GM19324 (cell line): ENCODE results near the gene ACSF2.

Source experiments
- ATAC-seq: cut with Tn5 transposase; IDR thresholded peaks from one replicate; pipeline ENCODE4 v1.9.1; 2021; ENCODE audit warnings: mild to moderate bottlenecking, moderate library complexity; ENCODE audit not compliant: unreplicated experiment, low FRiP score

ACSF2 gene

DNA sequence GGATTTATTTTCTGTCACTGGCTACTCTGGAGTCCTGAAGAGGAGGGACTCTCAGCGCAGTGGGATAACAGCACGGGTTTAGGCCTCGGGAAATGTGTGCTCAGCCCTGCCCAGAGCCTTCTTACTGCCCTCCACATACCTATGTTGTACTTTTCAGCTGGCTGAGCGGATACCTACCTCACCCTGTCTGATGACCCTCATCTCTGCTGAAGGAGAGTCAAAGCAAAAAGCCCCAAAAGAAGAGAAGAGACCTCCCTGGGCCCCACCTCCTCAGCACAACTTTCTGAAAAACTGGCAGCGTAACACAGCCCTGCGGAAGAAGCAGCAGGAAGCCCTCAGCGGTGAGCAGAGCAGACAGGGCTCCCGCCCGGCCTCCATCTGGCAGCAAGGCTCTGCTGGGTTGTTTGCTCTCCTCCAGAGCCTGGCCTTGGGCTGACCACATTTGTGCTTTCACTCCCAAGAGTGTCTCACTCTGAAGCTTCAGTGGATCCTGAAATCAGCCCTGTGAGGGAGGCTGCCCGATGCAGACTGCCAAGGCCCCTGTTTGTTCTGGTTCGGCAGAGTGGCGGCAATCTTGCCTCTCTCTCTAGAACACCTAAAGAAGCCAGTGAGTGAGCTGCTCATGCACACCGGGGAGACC is 92.5 kb downstream of the ACSF2 start:
- no peak for ATAC-seq

DNA sequence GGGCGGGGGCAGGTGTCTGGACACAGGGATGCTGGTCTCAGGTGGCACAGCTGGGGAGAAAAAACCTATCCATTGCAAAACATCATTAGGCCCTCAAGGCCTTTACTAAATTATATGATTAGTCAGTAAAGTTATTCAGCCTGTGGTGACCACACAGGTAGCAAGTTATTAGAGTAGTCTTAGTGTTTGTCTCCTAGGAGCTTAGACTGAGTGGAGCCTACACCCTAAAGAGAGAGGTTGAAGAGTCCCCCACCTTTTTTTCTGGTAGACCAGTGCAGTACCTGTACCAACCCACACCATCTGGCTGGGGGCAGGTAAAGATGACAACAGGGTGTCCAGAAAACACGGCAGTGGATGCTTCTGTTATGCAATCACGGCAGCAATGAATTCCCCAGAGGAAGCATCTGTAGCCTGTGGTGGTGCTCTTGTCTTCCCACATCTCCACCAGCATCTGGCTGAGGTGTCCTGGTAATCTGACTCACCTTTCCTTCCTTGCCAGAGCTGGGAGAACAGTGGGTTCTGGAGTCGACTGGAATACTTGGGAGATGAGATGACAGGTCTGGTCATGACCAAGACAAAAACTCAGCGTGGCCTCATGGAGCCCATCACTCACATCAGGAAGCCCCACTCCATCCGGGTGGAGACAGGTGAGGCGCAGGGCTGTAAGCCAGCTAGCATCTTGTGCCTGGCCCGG is 93.3 kb downstream of the ACSF2 start:
- no peak for ATAC-seq

DNA sequence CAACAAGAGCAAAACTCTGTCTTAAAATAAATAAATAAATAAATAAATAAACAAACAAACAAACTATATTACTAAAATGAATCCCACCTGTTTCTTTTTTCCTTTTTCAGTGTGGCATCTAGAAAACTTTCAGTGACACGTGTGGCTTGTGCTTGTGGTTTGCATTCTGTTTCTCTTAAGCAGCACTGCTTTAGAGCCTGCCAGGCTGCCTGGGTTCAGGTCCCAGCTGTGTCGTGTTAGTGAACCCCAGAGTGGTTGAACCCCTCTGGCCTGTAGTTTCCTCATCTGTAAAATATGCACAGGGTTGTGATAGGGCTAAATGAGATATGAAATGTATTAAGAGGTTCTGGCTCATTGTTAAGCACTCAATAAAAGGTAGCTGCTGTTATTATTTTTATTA is 94.5 kb downstream of the ACSF2 start:
- ATAC-seq, result no peak

DNA sequence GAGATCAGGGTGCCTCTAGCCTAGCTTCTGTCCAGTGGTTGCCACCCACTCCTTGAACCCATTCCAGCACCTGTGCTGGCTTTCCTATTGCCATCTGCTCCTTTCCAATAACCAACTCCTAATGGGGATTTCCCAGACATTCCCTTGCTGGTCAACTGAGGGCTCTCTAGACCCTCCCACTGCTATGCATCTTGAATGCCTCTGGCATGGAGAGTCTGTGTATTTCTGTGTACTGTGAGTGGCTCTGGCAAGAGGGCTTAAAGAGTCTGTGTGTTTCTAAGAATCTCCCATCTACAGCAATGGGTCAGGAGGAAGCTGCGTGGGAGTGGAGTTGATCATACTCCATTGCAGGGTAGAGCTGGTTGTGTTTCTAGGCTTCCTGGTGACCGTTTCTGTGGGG is 95.5 kb downstream of the ACSF2 start:
- no peak for ATAC-seq

DNA sequence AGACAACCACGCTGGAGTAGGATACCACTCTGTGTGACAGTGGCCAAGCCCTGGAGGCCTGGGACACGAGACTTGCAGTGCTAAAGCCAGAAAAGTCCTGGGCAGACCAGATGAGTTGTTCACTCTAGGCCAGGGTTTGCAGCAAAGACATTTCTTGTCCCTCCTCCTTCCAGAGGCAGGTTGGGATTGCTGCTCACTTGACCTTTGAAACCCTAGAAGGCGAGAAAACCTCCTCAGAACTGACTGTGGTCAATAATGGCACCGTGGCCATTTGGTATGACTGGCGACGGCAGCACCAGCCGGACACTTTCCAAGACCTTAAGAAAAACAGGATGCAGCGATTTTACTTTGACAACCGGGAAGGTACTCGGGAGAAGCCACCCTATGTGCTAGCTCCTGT is 96.7 kb downstream of the ACSF2 start:
- ATAC-seq, result no peak

DNA sequence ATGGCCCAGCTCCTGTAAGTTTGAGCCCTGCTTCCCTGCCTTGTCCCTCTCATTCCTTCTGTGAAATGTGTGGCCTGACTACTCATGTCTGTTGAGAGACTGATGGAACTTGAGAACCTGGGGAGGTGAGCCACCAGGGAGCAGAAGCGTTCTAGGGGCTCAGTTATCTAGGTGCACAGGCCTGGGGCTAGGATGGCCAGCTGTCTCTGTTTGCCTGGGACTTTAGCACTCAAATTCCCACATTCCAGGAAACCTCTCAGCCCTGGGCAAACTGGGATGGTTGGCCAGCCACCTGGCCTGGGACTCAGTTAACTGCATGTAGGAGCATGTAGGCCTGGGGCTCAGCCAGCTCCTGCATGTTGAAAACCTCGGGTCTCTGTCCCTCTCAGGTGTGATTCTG is 97.2 kb downstream of the ACSF2 start:
- ATAC-seq, result no peak
